Hypothalamus (tissue), 51 donors: ENCODE measurements around the gene TSHZ2.
"Not testable (repeated sequence)": the region's sequence is repeated elsewhere in the genome, so short reads cannot be mapped to it uniquely, and the experiment has no call there.

ENCODE experiments used
- DNase-seq, 51 donors: peaks; one replicate each; lab custom pipeline; 2025; lab: John Stamatoyannopoulos, UW

The TSHZ2 gene

DNA sequence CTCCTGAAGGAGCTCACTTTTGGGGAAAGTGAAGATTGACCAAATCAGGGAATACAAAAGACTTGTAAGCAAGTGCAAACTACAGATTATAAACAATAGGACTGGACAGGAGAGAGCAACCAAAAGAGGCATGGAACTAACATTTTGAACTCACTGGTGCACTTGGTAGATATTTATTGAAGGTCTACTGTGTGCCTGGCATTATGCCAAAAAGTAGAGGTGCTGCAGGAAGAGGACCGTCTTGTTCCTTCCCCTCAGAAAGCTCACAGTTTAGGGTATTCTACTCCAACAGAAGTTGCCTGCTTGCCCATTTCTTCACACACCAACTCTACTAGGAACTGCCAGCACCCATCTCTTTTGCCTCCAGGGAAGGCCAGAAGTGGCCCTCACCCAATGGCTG lies 10.0 kb upstream of the TSHZ2 start:
- no peak for DNase-seq

DNA sequence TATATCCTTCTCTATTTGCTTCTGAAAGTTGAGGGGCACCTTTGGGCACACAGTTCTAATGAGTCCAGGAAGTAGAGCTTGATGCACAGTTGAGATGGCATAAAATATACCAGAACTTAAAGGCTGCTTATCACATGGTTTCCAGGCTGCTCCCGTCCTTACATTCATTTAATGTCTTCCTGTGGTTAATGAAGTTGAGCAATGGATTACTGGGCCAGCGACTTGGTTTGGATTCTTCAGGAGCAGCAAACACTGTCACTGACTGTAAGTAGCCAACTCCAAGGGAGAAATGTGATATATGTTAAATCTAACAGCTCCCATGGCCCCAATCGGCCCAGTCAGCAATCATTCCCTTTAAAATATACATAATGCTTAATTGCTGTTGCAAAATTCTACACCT lies 9.0 kb upstream of the TSHZ2 start:
- no peak for DNase-seq

DNA sequence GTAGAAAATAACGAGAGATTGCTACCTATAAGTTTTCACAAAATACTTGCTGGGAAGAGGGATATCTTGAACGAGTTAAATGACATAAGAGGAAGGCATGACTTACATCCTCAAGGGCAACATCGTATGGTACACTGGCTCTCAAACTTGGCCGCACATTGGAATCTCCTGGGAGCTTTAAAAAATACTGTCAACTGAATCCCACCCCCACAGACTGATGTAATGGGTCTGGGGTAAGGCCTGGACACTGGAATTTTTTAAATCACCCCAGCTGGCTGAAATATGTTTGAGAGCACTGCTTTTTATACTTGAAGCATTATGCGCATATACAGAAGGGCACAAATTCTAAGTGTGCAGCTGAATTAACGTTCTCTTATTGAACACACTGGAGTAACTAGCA lies 8.0 kb upstream of the TSHZ2 start:
- no peak for DNase-seq

DNA sequence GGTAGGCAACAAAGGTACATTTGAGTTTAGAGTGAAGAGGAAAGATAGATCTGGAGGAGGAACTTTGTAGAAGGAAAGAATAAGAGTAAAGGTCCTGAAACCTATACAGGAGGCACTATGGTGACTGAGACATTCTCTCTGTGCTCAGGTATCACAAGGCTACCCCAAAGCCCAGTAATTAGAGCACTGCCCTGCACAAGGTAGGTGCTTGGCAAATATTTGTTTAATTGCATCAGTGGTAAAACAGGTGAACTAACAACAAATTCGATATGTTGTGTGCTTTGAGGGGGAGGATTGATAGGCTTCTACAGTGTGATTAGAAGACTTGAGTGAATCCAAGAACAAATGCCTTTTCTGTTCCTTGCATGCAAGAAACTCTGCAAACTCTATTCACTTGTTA lies 6.8 kb upstream of the TSHZ2 start:
- DNase-seq: no peak

DNA sequence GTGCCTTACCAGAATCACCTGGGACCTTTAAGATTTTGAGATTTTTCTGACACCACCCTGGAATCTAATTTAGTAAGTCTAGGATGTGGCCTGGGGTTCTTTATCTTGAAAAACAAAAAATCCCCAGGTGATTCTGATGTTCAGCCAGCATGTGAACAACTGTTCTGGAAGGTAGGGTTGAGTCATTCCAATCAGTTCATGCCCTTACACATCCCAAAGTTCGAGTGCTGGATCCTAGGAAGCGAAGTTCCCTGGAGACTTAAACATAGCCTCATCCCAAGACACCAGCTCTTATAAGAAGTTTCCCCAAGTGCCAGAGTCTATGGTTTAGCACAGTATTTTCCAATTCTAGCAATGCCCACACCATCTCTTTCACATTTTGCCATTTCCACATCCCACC lies 6.3 kb upstream of the TSHZ2 start:
- DNase-seq: no peak

DNA sequence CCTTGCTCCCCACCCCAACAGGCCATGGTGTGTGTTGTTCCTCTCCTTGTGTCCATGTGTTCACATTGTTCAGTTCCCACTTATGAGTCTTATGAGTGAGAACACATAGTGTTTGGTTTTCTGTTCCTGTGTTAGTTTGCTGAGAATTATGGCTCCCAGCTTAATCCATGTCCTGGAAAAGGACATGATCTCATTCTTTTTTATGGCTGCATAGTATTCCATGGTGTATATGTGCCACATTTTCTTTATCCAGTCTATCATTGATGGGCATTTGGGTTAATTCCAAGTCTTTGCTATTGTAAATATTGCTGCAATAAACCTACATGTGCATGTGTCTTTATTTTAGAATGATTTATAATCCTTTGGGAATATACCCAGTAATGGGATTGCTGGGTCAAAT lies 5.6 kb upstream of the TSHZ2 start:
- not testable (repeated sequence) for DNase-seq

DNA sequence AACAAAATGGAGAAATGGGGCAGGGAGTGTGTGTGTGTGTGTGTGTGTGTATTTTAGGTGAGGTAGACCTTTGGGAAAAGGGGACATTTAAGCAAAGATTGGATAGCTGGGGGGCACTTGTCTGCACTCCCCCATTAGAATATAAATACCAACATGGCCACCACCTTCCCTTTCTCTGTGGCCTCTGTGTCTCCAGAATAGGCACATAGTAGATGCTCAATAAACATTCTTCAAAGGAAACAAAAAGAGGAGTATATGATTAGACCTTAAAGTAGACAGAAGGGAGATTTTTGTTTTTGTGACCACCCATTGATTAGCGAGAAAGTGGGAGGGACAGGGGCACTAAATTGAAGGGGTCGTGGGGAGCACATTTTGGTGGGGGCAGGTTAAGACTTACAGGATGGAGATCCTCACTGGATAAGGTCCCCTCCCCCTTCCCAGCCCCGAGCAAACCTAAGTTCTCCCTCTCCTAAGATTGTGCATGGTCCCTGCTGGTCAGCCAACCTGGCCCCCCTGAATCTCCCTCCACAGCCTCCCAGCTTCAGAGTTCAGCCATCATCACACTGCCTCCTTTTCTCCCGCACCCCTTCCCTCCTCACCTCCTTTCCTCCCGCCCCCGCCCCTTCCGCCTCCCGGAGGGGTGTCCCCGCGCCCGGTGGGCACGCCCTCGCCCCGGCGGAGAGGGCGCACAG lies 514 bp upstream of the TSHZ2 start:
- no peak for DNase-seq

DNA sequence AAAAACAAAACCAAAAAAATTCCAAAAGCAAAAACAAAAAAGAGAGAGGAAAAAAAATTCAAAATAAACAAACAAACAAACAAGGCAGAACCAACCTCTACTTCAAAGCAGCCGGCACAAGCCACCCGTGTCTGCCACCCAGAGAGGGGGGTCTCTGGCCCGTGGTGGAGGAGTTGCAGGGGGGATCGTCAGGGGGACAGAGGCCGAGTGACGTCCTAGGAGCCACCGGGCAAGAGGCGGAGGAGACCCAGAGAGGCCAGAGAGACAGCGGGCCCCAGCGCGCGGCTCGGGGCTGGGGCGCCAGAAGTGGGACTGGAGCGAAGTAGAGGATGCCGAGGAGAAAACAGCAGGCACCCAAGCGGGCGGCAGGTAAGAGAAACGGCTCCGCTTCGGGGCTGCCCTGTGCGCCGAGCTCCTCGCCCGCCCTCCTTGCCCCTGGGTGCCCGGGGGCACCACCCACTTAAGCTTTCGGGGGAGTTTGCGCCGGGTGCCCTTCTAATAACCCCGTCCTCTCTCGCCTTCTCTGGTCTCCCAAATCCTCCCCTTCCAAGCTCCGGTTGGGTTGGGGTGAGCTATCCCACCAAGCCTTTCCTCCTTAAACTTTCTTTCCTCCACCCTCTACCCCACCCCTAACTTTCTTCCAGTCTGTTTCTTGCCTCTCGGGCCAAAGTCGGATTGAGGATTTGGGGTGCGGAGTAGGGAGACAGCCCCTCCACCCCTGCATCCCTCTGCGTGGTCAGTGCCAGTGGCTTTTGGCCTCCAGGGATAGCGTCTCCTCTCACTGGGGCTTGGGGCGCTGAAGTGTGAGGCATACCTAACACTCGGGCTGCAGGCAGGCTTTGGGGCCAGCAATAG lies 1.0 kb downstream of the TSHZ2 start:
- DNase-seq: peak in 5 of 51 donors; percentile 3 to 24 (median 11)

DNA sequence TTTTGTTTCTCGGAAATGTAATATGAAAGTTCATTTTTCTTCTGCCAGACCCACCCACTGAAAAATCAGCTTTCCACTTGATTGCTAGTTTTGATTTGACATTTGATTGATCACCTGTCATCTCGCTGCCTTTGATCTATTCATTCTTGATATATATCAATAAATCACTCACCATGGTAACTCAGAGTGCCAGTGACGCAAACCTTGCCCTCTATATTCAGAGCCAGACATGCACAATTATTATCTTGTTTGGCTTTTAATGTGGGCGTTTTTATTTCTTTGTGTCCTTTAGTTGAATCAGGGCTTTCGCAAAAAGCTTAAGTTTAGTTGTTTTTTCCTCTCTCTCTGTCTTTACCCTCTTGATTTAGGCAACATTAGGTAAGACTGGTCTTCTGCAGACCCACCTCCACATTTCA lies 2.0 kb downstream of the TSHZ2 start:
- DNase-seq: no peak

DNA sequence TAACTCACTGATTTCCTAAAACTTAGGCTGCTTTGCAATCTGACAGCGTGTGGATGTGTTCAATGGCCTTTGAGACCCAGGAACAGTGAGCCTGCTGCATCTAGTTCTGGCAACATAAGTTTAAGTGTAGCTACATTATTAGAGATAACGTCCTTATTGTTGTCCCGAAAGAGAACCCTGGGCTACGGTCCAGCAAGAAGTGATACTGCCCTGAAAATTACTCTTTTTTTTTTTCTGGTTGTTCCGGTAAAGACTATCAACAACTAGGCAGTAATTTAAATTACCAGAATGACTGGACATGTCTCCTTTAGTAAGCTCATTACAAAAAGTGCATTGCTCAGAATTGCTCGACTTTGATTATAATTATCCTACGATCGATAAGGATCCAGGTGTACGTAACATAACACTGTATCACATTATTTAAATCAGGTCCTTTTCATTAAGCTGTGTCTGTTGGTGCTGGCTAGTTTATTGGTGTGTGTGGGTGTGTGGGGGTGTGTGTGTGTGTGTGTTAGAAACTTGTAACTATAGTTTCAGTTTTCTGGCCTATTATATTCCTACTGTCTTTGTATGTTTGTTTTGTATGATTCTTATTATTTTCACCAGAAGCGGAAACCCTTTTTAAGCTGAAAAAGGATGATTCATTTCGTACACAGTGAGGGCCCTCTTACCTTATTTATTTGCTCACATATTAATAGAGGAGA lies 3.0 kb downstream of the TSHZ2 start:
- no peak for DNase-seq

DNA sequence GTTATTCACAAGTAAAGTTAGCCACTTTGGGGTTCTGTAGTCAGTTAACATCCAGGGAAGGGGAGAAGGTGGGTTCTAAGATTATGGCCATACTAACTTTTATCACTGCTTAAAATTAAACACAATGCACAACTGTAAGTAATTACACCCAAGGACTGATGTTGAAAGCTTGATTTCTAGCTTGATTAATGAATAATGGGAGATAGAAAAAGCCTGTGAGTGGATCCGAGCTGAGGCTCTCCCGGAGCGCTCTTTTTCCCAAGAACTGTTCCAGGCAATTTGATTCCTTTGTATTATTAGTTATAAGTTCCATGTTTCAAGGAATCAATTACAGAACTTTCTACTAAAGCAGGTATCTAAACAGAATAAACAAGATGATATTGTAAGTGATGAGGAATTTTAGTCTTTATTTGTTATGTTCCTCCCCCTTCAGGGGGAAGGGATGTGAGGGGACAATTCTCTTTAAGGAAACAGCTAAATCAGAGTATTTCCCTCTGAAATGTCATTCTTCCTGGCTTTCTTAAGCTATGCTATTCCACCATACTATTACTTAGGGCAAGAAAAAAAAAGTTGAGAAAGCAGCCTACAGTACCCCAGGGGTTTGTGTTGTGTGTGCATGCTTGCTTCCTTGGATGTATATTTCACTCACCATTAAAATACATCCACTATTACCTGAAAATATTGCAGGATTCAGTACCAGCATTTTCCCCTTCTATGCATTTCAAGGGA lies 3.8 kb downstream of the TSHZ2 start:
- no peak for DNase-seq

DNA sequence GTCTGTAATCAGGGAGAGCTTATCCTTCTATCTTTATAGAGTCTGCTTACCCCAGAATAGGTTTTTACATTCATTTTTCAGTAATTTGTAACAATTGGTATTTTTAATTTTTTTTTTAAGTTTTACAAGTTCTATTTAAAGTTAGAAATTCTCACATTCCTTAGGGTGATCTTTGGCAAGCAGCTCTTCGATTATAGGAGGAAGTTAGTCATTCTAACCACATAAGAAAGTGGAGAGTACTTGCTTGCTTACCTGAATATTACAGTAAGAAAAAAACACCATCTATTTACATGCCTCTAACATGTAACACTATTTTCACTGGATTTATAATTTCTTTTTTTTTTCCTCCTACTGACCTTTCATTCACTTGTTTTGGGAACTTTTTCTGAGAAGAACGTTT lies 6.7 kb downstream of the TSHZ2 start:
- no peak for DNase-seq

DNA sequence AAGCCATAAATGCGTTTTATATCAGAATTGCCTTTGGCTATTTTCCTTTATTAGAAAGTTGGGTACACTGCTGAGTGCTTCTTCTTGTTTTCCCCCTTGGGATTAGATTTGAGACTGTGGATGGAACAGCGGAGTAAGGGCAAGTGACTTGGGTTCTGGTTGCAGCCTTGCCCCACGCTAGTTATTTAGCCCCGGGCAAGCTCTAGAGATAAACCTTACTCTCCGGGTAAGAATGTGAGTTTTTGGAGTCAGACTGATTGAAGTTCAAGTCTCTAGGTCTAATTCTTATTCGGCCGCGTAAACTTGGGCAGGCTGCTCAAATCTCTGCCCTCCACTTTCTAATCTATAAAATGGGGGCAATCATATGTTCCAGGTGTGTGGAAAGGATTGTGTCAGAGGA lies 8.9 kb downstream of the TSHZ2 start:
- DNase-seq: no peak

DNA sequence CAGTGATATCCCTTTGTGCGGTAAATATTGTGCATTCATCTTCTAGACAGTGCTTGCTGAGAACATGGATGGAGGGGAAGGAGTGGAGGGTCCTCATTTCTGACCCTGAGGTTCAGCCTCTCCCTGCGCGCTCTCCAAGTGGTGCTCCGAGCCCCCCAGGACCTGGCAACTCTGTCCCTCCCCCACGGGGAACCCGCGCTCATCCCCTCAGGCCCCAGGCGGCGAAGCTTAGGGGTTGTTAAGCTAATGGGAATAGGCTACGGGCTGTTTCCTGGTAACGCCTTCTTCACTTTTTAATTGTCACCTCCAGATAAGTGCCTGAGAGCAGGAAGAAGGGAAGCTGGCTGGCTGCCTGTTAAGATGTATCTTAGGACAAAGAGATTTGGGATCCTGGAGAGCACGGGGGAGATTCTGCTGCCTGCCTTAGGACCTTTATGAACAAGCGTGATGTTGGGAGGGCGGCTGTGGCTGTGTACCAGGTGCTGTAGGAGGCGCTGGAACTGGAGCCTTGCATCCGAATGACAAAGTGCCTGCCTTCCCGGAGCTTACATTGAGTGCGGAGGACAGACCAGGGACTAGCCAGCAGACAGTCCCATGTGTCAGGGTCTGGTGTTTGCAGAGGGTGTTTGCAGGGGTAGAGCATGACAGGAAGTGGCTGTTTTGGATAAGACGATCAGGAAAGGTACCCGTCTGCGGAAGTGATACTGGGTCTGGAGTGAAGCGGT lies 11.7 kb downstream of the TSHZ2 start:
- no peak for DNase-seq

DNA sequence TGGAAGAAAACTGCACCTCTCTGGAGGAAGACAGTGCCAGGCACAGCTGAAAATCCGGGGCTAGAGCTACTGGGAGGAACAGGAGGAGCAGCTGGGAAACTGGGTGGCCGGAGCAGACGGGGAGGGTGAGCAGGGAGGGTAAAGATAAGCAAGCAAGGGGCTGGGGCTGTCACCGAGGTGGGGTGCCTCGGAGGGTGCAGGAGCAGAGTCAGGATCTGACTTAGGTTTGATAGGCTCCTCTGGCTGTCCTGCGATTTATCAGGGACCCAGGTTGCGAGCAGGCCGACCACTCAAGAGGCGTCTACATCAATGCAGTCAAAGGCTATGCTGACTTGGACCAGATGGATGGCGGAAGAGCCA lies 12.3 kb downstream of the TSHZ2 start:
- DNase-seq: no peak

DNA sequence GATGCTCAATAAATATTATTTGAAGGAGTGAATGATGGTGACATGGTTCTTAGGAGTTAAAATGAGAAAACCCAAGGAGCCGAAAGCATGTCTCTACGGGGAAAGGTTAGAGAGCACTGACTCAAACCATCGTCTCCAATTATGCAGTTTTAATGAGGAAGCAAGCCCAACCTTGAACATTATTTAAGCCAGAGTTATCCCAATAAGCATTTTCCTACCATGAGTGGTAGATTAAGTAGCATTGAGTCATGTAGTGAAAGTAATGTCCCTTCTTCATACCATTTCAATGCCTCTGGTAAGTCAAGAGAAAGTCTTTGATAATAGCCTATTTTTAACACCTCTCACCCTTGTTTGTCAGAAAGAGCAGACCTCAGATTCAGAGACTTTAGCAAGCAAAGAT lies 13.5 kb downstream of the TSHZ2 start:
- no peak for DNase-seq

DNA sequence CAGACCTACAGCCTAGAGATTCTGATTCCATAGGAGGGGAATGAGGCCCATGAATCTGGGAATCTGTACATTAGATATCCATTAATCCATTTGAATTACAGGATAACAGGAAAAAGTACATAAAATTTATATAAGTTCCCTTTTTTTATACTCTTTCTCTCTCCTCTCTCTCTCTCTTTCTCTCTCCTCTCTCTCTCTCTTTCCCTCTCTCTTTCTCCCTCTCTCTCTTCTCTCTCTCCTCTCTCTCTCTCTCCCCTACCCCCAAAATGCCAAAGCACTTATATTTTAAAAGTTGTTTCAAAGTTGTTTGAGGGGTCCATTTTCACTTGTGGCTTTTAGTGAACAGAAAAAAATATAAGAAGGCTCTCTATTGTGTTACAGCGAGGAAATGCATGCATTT lies 15.1 kb downstream of the TSHZ2 start:
- no peak for DNase-seq

DNA sequence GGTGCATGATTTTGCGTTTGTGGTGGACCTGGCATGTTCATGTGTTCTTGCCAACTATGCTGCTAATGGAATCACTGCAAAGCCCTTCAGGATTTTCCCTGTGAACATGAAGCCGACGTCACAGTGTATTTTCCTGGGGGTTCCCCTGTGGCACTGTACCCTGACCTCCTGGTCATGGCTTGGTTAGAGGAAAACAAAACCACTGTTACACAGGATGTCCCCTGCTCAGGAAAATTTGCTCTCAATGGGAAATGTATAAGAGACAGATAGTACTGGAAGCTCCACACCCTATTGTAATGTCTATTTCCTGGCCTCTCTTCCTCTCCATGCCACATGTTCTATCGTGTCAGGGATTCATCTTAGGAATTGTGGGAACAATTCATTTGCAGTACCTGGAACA lies 19.7 kb downstream of the TSHZ2 start:
- DNase-seq: no peak

DNA sequence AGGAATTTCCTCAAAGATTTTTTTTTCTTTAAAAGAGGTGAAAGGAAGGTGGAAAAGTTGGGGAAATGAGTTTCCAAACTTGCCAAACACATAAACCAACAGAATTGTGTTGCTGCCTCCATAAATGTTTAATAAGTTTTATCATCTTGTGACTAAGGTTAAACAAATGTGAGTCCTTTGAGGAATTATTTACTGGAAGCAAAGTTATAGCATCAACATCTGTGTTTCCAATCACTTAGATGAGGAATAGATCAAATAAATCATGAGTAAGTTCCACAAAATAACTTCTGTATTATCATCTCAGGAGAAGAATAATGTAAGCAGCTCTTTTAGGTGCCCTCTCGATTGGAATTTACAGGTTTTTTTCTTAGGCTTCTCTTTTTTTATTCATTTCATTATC lies 20.5 kb downstream of the TSHZ2 start:
- DNase-seq: no peak

DNA sequence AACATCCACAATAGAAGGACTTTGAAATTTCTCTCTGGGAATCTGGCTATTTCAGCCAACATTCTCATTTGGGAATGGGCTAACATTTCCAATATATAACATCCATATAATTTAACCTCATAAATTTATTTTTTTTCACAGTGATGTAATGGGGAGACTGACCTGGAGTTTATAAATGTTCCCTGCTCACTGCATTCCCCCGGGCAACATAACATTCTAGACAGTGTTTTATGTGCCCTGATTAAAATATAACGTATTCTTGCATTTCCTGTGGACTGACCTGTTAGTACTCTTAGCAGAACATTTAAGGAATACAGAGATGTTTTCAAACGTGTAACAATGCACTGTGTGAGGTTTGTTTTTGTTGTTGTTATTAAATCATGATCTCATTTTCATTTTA lies 20.9 kb downstream of the TSHZ2 start:
- DNase-seq: no peak
